Hair follicular keratinocyte (primary cell): Measurements from ENCODE around the gene OR52W1. TPM values are rescaled to one million over a fixed set of nuclear protein-coding genes. Genes with fewer than 3 reads are reported as not detected.

Experiments
- total RNA-seq: library from RNA; depleted of rRNA; stranded (reverse); fragments of >200 nt; gene quantifications from 2 replicates; pipeline ENCODE4 v1.2.3, GENCODE V29; 2015

OR52W1 gene, protein sequence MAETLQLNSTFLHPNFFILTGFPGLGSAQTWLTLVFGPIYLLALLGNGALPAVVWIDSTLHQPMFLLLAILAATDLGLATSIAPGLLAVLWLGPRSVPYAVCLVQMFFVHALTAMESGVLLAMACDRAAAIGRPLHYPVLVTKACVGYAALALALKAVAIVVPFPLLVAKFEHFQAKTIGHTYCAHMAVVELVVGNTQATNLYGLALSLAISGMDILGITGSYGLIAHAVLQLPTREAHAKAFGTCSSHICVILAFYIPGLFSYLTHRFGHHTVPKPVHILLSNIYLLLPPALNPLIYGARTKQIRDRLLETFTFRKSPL
- total RNA-seq: not detected in 2 replicates

GRCh38 chr11:6199174-6199810 is at the start of gene OR52W1:
Gene OR52W1, plus strand, starts transcription at chr11:6199224. Its CDS starts 0 bp downstream, at chr11:6199224.

GRCh38 chr11:6170226-6170625 is 28.8 kb upstream of the OR52W1 start, which contains the start of gene OR52B2:
Gene OR52B2, minus strand, starts transcription at chr11:6170326. Its CDS starts 0 bp downstream, at chr11:6170326.

DNA sequence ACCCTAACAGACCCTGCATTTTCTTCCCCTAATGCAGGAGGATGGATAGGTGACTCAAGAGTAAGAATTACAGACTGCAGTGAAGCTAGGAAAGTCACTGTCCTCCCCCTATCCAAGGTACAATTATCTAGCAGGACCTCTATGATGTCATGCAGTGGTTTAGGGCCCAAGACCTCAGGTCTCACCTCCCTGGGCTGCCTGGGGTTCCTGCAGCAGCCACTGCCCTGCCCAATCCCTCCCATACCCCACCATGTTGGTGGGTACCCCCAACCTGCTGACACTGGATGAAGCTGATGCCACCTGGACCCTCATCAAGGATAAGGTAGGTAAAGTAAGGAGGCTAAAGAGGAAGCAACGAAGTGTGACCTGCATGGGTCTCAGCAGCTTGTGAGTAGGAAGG is 6.3 kb downstream of the OR52W1 start, which contains the start of gene C11orf42:
C11orf42 (plus strand) TSS at position 192 of the 400 bp plus-strand sequence; CDS start at position 251, 59 bp downstream.

GRCh38 chr11:6234387-6235107 is 35.5 kb downstream of the OR52W1 start, which contains the start of gene FHIP1B:
Gene FHIP1B, minus strand, starts transcription at chr11:6234636. Its CDS starts 10,120 bp downstream, at chr11:6224516.

DNA sequence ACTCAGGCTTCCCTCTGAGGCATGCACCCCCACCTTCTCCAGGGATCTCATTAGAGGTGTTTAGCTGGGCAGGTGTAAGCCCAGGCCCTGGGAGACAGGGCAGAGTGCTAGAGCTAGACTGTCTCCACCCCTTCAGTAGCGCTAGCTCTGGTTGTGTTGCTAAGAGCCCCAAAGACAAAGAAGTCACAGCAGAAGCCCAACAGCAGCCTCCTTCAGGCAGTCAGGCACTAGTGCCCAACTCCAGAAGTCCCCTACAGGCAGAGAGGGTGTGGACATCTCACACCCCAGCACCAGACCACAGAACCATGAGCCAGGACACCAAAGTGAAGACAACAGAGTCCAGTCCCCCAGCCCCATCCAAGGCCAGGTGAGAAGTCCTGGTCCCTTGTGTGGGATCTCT is 39.9 kb downstream of the OR52W1 start, which contains the start of gene CNGA4:
CNGA4 (plus strand) TSS at position 188 of the 400 bp plus-strand sequence; CDS start at position 306, 118 bp downstream.

Other genes with a start within 250 kb of the OR52W1 start
- not detected in 2 replicates for gene OR56A5, start 230.7 kb upstream of the OR52W1 start, total RNA-seq
- gene OR52L1, start 212.2 kb upstream of the OR52W1 start, total RNA-seq: not detected in 2 replicates
- gene OR56A4, start 192.3 kb upstream of the OR52W1 start, total RNA-seq: not detected in 2 replicates
- gene OR56A1, start 168.5 kb upstream of the OR52W1 start, total RNA-seq: not detected in 2 replicates
- not detected in 2 replicates for gene OR56B4, start 91.5 kb upstream of the OR52W1 start, total RNA-seq
- not detected in 2 replicates for gene OR52B2, start 28.9 kb upstream of the OR52W1 start, total RNA-seq
- gene C11orf42, start 6.3 kb downstream of the OR52W1 start, total RNA-seq: not detected in 2 replicates
- 14.5 and 20.5 TPM in 2 replicates for gene FHIP1B, start 35.4 kb downstream of the OR52W1 start, total RNA-seq
- 0.16 TPM in 1 of 2 replicates, not detected in the other for gene CNGA4, start 39.9 kb downstream of the OR52W1 start, total RNA-seq
- not detected in 2 replicates for gene CCKBR, start 60.6 kb downstream of the OR52W1 start, total RNA-seq
- gene CAVIN3, start 121.3 kb downstream of the OR52W1 start, total RNA-seq: 395 and 493 TPM in 2 replicates
- gene SMPD1, start 191.2 kb downstream of the OR52W1 start, total RNA-seq: 11.2 and 13.5 TPM in 2 replicates
- 9.8 and 10.7 TPM in 2 replicates for gene APBB1, start 219.9 kb downstream of the OR52W1 start, total RNA-seq
- 0.31 TPM in 1 of 2 replicates, not detected in the other for gene HPX, start 241.8 kb downstream of the OR52W1 start, total RNA-seq